Measurements from ENCODE around the gene MINAR1. TPM values are rescaled to one million over a fixed set of nuclear protein-coding genes. Genes with fewer than 3 reads are reported as not detected.

Gene MINAR1
- total and polyA plus RNA-seq, 9 donors, result 0.12 to 0.62 (median 0.23) TPM

DNA sequence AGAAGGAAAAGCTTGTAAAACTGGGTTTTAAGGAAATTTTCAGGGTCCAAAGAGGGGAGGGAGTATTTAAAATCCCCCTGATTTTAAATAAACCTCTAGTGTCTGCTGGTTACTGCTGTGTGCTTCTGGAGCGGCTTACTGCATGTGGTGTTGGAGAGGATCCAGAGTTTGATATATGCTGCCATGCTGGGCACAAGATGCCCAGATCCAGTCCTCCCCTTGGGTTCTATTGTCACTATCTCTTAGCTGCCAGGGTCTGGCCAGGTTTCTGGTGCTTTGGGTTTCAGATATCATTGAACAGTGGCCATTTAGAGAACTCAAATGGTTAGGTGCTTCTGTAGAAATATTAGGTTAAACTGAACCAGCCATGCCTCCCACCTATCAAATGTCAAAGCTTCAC lies 27.5 kb downstream of the MINAR1 start:
- WGBS, 3 donors, result 96 to 100% (median 97%) methylated on average over 1 of the region's 1 CpG
- H3K27ac ChIP-seq, result no peak overlapping the region
- H3K27me3 ChIP-seq, result no peaks in the 10 kb centered on the region
- no peak for TF ChIP-seq EP300 (IDR thresholded peaks at IDR 0.05)
- no peak for TF ChIP-seq POLR2A (IDR thresholded peaks at IDR 0.05)
- TF ChIP-seq, protein P1, sequence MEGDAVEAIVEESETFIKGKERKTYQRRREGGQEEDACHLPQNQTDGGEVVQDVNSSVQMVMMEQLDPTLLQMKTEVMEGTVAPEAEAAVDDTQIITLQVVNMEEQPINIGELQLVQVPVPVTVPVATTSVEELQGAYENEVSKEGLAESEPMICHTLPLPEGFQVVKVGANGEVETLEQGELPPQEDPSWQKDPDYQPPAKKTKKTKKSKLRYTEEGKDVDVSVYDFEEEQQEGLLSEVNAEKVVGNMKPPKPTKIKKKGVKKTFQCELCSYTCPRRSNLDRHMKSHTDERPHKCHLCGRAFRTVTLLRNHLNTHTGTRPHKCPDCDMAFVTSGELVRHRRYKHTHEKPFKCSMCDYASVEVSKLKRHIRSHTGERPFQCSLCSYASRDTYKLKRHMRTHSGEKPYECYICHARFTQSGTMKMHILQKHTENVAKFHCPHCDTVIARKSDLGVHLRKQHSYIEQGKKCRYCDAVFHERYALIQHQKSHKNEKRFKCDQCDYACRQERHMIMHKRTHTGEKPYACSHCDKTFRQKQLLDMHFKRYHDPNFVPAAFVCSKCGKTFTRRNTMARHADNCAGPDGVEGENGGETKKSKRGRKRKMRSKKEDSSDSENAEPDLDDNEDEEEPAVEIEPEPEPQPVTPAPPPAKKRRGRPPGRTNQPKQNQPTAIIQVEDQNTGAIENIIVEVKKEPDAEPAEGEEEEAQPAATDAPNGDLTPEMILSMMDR (IDR thresholded peaks at IDR 0.05), result no peak
- H3K36me3 ChIP-seq, result no peaks in the 10 kb centered on the region
- no peak for DNase-seq
- intact Hi-C loops (cut with DNase I), result no loop called here
- H3K4me3 ChIP-seq, result no peak overlapping the region
- no peaks in the 10 kb centered on the region for H3K4me1 ChIP-seq (ENCODE audit: insufficient read depth)
- no peaks in the 10 kb centered on the region for H3K9me3 ChIP-seq

DNA sequence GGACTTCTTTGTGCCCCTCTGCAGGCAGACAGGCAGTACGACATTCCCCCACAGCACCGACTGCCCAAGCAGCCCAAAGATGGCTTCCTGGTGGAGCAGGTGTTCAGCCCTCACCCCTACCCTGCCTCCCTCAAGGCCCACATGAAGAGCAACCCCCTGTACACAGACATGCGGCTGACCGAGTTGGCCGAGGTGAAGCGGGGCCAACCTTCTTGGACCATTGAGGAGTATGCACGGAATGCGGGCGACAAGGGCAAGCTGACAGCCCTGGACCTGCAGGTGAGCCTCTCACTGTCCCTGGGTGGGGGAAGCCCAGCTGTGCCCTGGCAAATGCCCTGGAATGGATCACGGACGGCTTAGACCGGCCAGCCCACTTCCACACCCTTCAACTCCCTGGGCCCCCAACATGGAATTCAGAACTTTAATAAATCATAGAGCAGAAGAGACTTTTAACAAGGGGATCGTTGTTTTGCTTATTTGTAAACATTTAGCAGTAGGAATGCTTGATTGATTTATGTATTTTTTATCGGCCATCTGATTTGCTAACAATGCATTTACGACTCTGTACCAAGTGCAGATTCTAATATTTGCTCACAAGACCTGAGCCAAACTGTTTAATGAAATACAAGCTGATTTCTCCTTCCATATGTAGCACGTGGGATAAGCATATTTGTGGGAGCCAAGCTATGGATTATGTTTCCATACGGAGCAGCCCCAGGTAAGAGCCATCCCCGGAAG lies 31.1 kb downstream of the MINAR1 start:
- no peak for TF ChIP-seq POLR2A (IDR thresholded peaks at IDR 0.05)
- TF ChIP-seq EP300 (IDR thresholded peaks at IDR 0.05), result no peak
- TF ChIP-seq, protein P1 (IDR thresholded peaks at IDR 0.05), result no peak
- no peaks in the 10 kb centered on the region for H3K4me1 ChIP-seq (ENCODE audit: insufficient read depth)
- no peaks in the 10 kb centered on the region for H3K27me3 ChIP-seq
- intact Hi-C loops (cut with DNase I), result no loop called here
- H3K4me3 ChIP-seq, result no peak overlapping the region
- no peaks in the 10 kb centered on the region for H3K36me3 ChIP-seq
- DNase-seq, result no peak
- H3K27ac ChIP-seq, result no peak overlapping the region
- H3K9me3 ChIP-seq, result no peaks in the 10 kb centered on the region
- 82 to 85% (median 84%) methylated on average over 18 of the region's 18 CpGs for WGBS, 3 donors

DNA sequence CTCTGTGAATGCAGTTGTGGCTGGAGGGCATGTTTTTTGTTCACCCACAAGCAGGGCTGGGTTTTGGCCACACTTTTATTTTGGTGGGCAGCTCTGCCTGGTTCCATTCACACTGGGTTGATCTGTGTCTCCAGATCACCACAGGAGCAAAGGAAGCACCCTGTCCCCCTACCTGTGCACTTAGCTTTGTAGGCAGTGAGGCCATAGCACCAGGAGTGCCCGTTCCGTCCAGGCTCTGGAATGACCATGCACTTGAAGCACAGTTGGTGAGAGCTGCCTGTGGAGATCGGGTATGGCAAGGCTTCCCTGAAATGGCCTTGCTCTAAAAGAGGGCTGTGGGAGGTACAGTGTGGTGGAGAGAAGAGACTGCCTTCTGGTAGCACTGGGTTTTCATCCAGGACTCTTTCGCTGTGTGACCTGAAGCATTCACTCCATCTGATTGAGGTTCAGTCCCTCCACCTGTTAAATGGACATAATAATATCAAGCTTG lies 31.7 kb downstream of the MINAR1 start:
- H3K4me3 ChIP-seq, result no peak overlapping the region
- WGBS, 3 donors, result 84 to 88% (median 88%) methylated on average over 4 of the region's 4 CpGs
- no peak for DNase-seq
- H3K4me1 ChIP-seq (ENCODE audit: insufficient read depth), result no peaks in the 10 kb centered on the region
- no peaks in the 10 kb centered on the region for H3K36me3 ChIP-seq
- intact Hi-C loops (cut with DNase I), result no loop called here
- no peaks in the 10 kb centered on the region for H3K9me3 ChIP-seq
- TF ChIP-seq, protein P1 (IDR thresholded peaks at IDR 0.05), result no peak
- TF ChIP-seq POLR2A (IDR thresholded peaks at IDR 0.05) (no peak), EP300 (IDR thresholded peaks at IDR 0.05) (no peak)
- no peaks in the 10 kb centered on the region for H3K27me3 ChIP-seq
- no peak overlapping the region for H3K27ac ChIP-seq

DNA sequence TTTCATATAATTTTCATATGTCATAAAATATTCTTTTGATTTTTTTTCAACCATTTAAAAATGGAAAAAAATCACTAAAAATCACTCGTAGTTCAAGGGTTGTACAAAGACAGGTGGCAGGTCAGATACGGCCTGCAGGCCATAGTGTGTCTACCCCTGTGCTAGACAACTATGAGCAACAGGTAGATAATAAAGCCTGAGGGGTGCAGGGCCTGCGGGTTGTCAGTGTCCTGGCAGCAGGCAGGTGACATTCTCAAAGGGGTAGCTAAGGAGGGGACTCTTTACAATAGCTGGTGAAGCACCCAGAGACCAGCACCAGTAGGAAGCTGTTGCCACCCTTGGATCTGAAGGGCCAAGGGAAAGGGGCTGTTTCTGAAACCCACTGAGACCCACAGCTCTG lies 34.4 kb downstream of the MINAR1 start:
- no peaks in the 10 kb centered on the region for H3K36me3 ChIP-seq
- 91 to 94% (median 92%) methylated on average over 3 of the region's 3 CpGs for WGBS, 3 donors
- no peaks in the 10 kb centered on the region for H3K27me3 ChIP-seq
- no peak overlapping the region for H3K4me3 ChIP-seq
- no peaks in the 10 kb centered on the region for H3K4me1 ChIP-seq (ENCODE audit: insufficient read depth)
- intact Hi-C loops (cut with DNase I), result no loop called here
- H3K9me3 ChIP-seq, result no peaks in the 10 kb centered on the region
- TF ChIP-seq, protein P1 (IDR thresholded peaks at IDR 0.05), result no peak
- TF ChIP-seq POLR2A (IDR thresholded peaks at IDR 0.05) (no peak), EP300 (IDR thresholded peaks at IDR 0.05) (no peak)
- no peak for DNase-seq
- H3K27ac ChIP-seq, result no peak overlapping the region

Data from ovary (tissue), 9 donors.